Measurements from ENCODE around the gene MRPS26.

- TF ChIP-seq CTCF (IDR thresholded peaks at IDR 0.05; ENCODE audit: poor library complexity), result no peak
- TF ChIP-seq EZH2phosphoT487 (IDR thresholded peaks at IDR 0.05; ENCODE audit: low read depth, severe bottlenecking, unreplicated experiment), result no peak
These were observed 8.2 kb upstream of the MRPS26 start for GRCh38 chr20:3037654-3038053.

All from hepatocyte (in vitro differentiated cells).